ELR (cell line): ENCODE results near the gene UGT1A7.
"Not testable (repeated sequence)": the region's sequence is repeated elsewhere in the genome, so short reads cannot be mapped to it uniquely, and the experiment has no call there.

ENCODE experiments used
- DNase-seq: peaks from one replicate; pipeline ENCODE4 v3.0.0-alpha.2; 2015; ENCODE audit warnings: low read depth

Gene UGT1A7

GRCh38 chr2:233681521-233682099 is at the start of gene UGT1A7:
Gene UGT1A7, plus strand, starts transcription at chr2:233681901. Its CDS starts 37 bp downstream, at chr2:233681938.
- no peak for DNase-seq

GRCh38 chr2:233636306-233636705 is 45.4 kb upstream of the UGT1A7 start, which contains the start of gene UGT1A10:
Gene UGT1A10, plus strand, starts transcription at chr2:233636448. Its CDS starts 75 bp downstream, at chr2:233636523.
- DNase-seq = not testable (repeated sequence)

- no peak for DNase-seq
Measured at GRCh38 chr2:233638836-233639235, 42.9 kb upstream of the UGT1A7 start.

GRCh38 chr2:233639860-233640259 is 41.8 kb upstream of the UGT1A7 start:
- DNase-seq = no peak

DNA sequence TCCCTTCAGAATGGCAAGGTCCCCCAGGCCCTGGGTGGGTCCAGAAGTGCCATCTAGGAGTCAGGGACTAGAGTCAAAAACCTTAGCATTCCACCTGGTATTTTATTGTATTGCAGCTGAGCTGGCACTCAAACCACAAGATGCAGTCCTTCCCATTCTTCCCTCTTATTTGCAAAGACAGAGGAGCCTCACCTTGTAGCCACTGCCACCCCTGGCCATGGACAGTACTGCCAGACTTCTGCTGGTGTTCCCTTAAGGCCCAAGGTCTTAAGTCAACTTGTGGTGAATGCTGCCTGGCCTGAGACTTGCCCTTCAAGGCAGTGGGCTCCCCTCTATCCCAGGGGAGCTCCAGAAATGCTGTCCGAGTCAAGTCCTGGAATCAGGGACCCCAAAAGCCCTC is 38.6 kb upstream of the UGT1A7 start:
- DNase-seq = peak; percentile 36

- not testable (repeated sequence) for DNase-seq
Measured at GRCh38 chr2:233646033-233646432, 35.7 kb upstream of the UGT1A7 start.

DNA sequence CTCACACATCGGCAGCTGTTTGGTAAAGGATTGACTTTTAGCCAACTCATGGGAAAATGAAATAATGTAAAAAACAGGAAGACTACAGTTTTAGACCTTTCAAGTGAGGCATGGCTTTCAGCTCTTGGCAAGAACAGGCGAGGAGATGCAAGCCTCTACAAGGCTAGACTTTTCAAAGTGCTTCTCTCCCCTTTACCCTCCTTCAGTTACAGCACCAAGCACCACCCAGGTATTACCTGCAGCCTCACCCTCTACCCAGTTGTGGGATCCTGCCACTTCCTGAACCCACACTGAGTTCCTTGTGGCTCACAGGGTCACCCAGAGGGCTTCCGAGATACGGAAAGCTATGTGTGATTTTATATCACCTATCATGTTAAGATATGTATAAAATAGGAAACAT is 30.7 kb upstream of the UGT1A7 start:
- no peak for DNase-seq

- DNase-seq = no peak
Measured at GRCh38 chr2:233651430-233651829, 30.3 kb upstream of the UGT1A7 start.

- DNase-seq = no peak
Measured at GRCh38 chr2:233654501-233654900, 27.2 kb upstream of the UGT1A7 start.

DNA sequence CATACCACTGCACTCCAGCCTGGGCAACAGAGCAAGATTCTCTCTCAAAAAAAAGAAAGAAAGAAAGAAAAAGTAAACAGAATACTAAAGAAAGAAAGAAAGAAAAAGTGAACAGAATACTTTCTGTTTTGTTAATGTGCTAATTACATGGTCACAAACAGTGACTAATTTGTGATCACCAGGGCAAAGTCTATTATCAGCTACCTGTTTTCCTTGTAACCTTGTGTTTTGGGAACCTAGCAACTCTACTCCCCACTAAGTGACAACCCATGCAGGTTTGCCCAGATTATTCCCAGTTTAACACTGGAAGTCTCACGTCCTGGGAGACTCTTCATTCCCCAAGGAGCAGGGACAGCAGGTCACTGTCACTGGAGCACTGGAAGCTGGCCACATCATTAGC is 26.7 kb upstream of the UGT1A7 start:
- DNase-seq = no peak

- not testable (repeated sequence) for DNase-seq
Measured at GRCh38 chr2:233655943-233656342, 25.8 kb upstream of the UGT1A7 start.

- DNase-seq = no peak
Measured at GRCh38 chr2:233656443-233656842, 25.3 kb upstream of the UGT1A7 start.

DNA sequence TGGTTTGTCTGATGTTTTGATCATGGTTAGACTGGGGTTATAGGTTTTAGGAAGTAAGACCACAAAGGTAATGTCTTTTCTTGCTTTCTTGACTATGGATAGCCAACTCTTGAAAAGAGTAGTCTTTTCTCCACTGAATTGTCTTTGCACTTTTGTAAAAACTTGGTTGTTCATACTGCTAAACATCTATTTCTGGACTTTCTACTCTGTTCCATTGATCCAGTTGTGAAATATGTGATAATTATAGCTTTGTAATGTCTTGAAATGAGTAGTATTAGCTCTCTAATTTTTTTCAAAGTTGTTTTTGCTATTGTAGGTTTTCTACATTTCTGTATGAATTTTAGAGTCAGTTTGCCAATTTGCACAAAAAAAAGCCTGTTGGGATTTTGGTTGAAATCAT is 23.1 kb upstream of the UGT1A7 start:
- no peak for DNase-seq

DNA sequence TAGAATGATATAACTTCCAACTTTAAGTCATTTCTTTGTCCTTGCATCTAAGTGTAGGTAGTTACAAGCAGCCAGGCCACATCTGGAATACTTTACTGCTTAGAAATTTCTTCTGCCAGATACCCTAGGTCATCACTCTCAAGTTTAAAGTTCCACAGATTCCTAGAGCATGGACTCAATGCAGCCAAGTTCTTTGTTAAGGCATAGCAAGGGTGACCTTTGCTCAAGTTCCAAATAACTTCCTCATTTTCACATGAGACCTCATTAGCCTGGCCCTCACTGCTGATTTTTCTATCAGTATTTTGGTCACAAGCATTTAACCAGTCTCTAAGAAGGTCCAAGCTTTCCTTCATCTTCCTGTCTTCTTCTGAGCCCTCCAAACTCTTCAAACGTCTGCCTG is 17.8 kb upstream of the UGT1A7 start:
- DNase-seq = no peak

DNA sequence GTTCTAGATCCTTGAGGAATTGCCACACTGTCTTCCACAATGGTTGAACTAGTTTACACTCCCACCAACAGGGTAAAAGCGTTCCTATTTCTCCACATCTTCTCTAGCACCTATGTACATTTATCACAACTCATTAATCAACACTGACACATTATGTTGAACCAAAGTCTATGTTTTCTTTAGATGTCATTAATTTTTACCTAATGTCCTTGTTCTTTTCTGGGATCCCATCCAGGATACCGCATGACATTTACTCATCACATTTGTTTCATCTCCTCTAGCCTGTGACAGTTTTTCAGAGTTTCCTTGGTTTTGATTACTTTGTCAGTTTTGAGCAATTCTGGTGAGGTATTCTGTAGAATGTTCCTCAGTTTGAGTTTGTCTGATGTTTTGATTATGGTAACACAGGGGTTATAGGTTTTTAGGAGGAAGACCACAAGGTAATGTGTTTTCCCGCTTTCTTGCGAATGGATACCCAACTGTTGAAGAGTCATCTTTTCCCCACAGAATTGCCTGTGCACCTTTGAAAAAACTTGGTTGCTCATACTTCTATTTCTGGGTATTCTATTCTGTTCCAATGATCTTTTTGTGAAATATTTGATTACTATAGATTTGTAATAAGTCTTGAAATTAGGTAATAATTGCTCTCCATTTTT is 13.0 kb upstream of the UGT1A7 start:
- no peak for DNase-seq

DNA sequence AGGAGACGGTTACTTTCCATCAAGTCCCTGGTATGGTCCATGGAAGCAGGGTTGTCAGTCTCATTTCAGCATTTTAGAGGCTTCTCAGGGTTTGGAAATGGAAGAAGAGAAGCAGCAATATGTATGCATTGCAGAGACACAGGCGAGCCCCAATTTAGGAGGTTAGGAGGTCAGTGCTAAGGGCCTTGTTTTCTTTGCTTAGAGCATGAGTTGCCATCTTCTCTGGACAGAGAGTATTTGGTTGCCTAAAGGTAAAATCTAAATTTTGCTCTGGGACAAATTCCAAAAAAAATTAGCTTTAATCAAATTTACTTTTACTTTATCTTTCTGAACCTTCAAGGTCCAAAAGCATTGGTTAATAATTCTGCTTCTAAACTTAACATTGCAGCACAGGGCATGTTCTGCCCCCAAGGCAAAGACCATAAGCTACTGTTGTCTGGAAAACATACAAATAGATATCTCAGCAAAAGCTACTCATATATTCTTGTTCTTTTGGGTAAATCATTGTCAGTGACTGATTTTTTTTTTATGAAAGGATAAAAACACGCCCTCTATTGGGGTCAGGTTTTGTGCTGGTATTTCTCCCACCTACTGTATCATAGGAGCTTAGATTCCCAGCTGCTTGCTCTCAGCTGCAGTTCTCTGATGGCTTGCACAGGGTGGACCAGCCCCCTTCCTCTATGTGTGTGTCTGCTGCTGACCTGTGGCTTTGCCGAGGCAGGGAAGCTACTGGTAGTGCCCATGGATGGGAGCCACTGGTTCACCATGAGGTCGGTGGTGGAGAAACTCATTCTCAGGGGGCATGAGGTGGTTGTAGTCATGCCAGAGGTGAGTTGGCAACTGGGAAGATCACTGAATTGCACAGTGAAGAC is 10.2 kb upstream of the UGT1A7 start, which contains the start of gene UGT1A9:
Gene UGT1A9, plus strand, starts transcription at position 609 of the 872 bp plus-strand sequence. Its CDS starts 37 bp downstream, at position 646.
- no peak for DNase-seq

DNA sequence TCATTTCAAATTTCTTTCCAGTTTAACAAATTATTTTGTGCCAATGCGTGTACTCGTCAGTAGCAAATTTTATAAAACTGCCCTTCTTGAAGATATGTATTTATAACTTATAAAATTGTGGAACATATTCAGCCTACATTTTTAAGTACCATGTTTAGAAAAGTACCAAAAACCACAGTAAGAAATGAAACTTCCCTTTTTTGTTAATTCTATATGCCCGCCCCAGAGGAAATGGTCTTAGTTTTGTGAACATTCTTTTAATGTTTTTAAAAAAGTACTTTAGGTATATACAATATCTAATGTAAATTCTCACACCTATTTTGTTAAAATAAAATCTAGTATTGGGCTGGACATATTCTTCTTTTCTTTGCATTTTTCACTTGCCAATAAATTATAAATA is 8.8 kb upstream of the UGT1A7 start:
- DNase-seq = no peak

DNA sequence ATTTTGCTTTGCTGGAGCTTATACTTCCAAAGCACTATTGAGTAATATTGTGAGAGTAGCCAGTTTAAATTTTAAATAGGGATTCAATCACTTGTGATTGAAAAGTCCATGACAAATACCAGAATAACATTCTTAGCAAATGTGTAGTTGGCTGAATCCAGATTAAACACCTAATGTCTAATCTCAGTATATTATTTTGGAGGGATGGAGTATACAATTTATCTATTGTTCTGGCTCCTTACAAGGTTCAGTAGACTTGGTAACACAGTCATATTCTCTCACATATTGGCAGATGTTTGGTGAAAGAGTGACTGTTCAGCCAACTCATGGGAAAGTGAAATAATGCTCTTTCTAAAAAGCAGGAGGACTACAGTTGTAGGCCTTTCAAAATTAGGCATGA is 7.8 kb upstream of the UGT1A7 start:
- DNase-seq = no peak

DNA sequence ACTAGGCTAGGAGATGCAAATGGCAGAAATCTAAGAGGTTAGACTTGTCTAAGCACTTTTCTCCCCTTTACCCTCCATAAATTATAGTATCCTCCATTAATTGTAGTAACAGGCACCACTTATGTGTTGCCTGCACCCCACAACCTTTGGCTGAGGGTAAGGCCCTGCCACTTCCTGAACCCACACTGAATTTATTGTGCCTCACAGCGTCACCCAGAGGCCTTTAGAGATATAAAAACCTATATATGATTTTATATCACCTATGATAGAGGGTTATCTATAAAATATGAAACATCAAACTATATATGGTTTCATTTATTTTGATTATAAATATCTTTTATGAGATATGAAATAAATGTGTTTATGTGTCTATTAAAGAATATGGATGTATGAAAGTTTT is 7.4 kb upstream of the UGT1A7 start:
- DNase-seq = no peak

DNA sequence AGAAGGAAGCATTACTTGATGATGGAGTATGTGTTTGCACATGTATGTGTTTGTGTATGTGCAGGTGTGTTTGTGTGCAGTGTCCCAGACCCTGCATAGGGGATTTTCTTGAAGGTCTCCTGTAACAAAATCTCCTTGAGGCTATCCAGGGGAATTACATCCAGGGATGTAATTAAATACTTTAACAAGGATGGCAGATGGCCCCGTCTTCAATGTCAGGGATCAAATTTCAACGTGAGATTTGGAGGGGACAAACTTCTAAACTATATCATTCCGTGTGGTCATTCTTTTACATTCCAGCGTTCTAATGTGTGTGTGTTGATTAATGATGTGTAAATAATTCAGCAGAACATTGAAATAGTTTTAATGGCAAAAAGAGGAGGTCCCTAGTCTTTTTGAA is 6.7 kb upstream of the UGT1A7 start:
- peak; percentile 15 for DNase-seq

GRCh38 chr2:233676046-233676445 is 5.7 kb upstream of the UGT1A7 start:
- peak; percentile 52 for DNase-seq

GRCh38 chr2:233679196-233679595 is 2.5 kb upstream of the UGT1A7 start:
- no peak for DNase-seq
